Erythroblast (primary cell): ENCODE measurements around the gene ADAM12.

ENCODE experiments used
- GATA1 ChIP-seq: IDR thresholded peaks from 2 replicates; pipeline ENCODE4 v1.6.1; 2011; ENCODE audit warnings: low read depth, mild to moderate bottlenecking, control low read depth, low read length, moderate library complexity
- POLR2A ChIP-seq: IDR thresholded peaks from 2 replicates; pipeline ENCODE4 v1.6.1; 2011; ENCODE audit warnings: mild to moderate bottlenecking, low read length

DNA sequence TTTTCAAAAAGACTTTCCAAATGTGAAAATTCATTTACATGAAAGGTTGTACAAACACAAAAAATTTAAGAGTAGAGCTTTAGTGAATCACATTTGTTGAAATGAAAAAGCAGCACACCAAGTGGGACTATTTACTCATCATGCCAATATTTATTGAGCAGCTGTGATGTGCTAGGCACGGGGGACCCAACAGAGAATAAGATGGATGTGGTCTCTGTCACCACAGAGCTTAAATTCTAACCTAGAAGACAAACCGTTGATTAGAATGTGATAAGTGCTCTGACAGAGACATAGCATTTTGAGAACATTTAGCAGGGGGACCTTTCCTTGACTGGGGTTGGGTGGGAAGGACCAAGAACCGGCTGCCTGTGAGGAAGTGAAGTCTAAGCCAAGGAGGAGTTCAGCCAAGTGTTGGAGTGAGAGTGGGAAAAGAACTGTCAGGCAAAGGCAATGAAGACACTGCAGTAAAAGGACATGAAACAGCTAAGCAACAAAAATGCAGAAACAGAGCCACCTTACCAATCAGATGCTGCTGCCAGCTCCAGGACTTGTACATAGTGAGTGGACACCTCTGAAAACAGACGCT is 19.1 kb downstream of the ADAM12 start:
- TF ChIP-seq POLR2A (no peak), GATA1 (no peak)
